ENCODE measurements around the gene MRTFA. TPM values are rescaled to one million over a fixed set of nuclear protein-coding genes. Genes with fewer than 3 reads are reported as not detected.

The MRTFA gene
- total and polyA plus RNA-seq, 2 of the 13 experiments (the other 11 are each of a cell fraction or from before 2014, with no cell fraction given): 2.4 to 8.2 TPM

DNA sequence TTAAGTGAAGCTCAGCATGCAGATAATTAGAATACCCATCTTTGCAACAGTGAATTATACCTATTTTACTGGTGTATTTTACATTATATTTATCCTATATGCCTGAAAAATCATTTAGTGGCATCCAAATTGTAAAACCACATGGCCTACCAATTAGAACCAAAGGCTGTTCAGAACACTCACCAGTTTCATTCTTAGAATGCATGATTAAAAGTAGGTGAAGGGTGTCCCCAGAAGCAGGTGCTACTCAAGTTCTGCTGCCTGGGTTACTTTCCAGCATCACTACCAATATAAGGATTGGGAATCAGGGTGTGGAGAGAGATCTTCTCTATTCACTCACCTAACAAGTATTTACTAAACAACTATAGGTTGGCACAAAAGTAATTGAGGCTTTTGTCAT is 162.8 kb downstream of the MRTFA start:
- no peaks in the 10 kb centered on the region for H3K27me3 ChIP-seq (ENCODE audit: control insufficient read depth in 1 of 2, insufficient read depth in 2 of 2, low read length in 2 of 2)
- peaks cover 0 to 2% of the 10 kb centered on the region in 2 experiments; a peak in 2 of 5 replicates for H3K36me3 ChIP-seq (replicated peaks in 1 of 2; ENCODE audit: control insufficient read depth in 1 of 2, insufficient read depth in 2 of 2, low read length in 2 of 2)
- CTCF ChIA-PET (ENCODE audit: low intra/inter-chr PET ratio, low total read pairs): no interaction called here
- no peak for DNase-seq (ENCODE audit: low spot score)
- no peak for ATAC-seq
- in situ Hi-C loops (cut with HindIII; ENCODE audit: extremely low pct_ligation_motif_present, low pct_unique_long_range_greater_than_20kb) (no loop called here), intact Hi-C loops (cut with micrococcal nuclease; ENCODE audit: unreplicated experiment) (no loop called here)
- BruUV-seq (replicated peaks): no TSS peak
- H3K27ac ChIP-seq (ENCODE audit: extremely low read length, insufficient read depth, low read length): no peak overlapping the region
- H3K4me1 ChIP-seq (ENCODE audit: insufficient read depth, low read length): peaks cover 7% of the 10 kb centered on the region
- no peak overlapping the region for H3K9ac ChIP-seq (ENCODE audit: insufficient read depth, low read depth, low read length)
- no peak overlapping the region for H3K4me2 ChIP-seq (ENCODE audit: low read depth, low read length)
- H3K79me2 ChIP-seq (ENCODE audit: insufficient read depth, low read length): no peaks in the 10 kb centered on the region
- H3K9me3 ChIP-seq (ENCODE audit: low read length): no peaks in the 10 kb centered on the region
- no peak overlapping the region for H3K4me3 ChIP-seq (replicated peaks in 1 of 3; ENCODE audit: insufficient read depth in 1 of 3, low read depth in 2 of 3, low read length in 3 of 3)
- H4K20me1 ChIP-seq (ENCODE audit: insufficient read depth, low read length): no peaks in the 10 kb centered on the region
- POLR2A ChIA-PET: no interaction called here
- no peak for TF ChIP-seq TEAD2 (CRISPR knock-in tag; IDR thresholded peaks at IDR 0.05)
- no peak overlapping the region for H2AFZ ChIP-seq (ENCODE audit: low read length)
- no peak for FAIRE-seq

DNA sequence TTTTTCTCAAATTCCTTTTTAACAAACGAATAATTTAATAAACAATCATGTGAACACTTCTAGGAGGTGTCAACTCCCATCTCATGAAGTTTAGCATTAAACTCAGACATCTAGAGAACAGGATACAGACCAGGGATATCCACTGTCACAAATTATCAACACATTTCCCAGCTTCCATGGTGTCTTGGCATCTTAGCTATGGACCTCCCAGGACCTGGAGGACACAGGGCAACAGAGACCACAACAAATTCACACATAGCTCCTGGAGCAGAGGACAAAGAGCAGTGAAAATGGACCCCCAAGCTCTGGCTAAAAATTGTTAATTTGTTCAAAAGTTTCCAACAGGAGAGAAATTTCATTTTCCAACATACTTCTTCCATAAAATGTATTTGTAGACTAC is 163.9 kb downstream of the MRTFA start:
- no peak for DNase-seq (ENCODE audit: low spot score)
- in situ Hi-C loops (cut with HindIII; ENCODE audit: extremely low pct_ligation_motif_present, low pct_unique_long_range_greater_than_20kb) (no loop called here), intact Hi-C loops (cut with micrococcal nuclease; ENCODE audit: unreplicated experiment) (no loop called here)
- H3K4me2 ChIP-seq (ENCODE audit: low read depth, low read length): no peak overlapping the region
- no TSS peak for BruUV-seq (replicated peaks)
- TF ChIP-seq DMAP1 (CRISPR knock-in tag; IDR thresholded peaks at IDR 0.05): no peak
- TF ChIP-seq NFIB (CRISPR knock-in tag; IDR thresholded peaks at IDR 0.05; ENCODE audit: borderline replicate concordance): no peak
- no peaks in the 10 kb centered on the region for H3K4me1 ChIP-seq (ENCODE audit: insufficient read depth, low read length)
- no peaks in the 10 kb centered on the region for H4K20me1 ChIP-seq (ENCODE audit: insufficient read depth, low read length)
- no peak overlapping the region for H3K27ac ChIP-seq (ENCODE audit: extremely low read length, insufficient read depth, low read length)
- H3K4me3 ChIP-seq (replicated peaks in 1 of 3; ENCODE audit: insufficient read depth in 1 of 3, low read depth in 2 of 3, low read length in 3 of 3): no peak overlapping the region
- H3K9ac ChIP-seq (ENCODE audit: insufficient read depth, low read depth, low read length): no peak overlapping the region
- H2AFZ ChIP-seq (ENCODE audit: low read length): no peak overlapping the region
- H3K79me2 ChIP-seq (ENCODE audit: insufficient read depth, low read length): no peaks in the 10 kb centered on the region
- WGBS (ENCODE audit: low lambda C conversion rate): 81% methylated on average over 1 of the region's 1 CpG
- H3K36me3 ChIP-seq (replicated peaks in 1 of 2; ENCODE audit: control insufficient read depth in 1 of 2, insufficient read depth in 2 of 2, low read length in 2 of 2): peaks cover 0 to 2% of the 10 kb centered on the region in 2 experiments; a peak in 2 of 5 replicates
- no peak for FAIRE-seq
- ChIA-PET CTCF (ENCODE audit: low intra/inter-chr PET ratio, low total read pairs) (no interaction called here), POLR2A (no interaction called here)
- no peak for ATAC-seq
- no peaks in the 10 kb centered on the region for H3K27me3 ChIP-seq (ENCODE audit: control insufficient read depth in 1 of 2, insufficient read depth in 2 of 2, low read length in 2 of 2)
- no peaks in the 10 kb centered on the region for H3K9me3 ChIP-seq (ENCODE audit: low read length)

DNA sequence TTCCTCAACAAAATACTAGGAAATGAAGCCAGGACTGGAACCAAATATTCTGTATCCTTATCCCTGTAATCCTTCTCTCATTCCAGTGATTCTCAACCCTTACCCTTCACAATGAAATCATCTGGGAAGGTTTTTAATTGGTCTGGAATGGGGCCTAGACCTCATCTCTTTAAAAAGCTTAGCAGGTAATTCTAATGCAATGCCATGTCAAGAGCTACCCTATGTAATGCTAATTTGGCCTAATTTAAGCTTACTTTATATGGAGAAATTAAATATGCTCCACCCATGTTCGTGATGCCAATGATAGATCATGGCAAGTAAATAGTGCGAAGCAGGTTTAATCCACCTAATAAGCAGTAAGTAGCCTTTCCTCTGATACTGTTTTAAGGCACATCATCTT is 164.5 kb downstream of the MRTFA start:
- Histone ChIP-seq H3K9me3 (ENCODE audit: low read length) (no peaks in the 10 kb centered on the region), H3K27me3 (ENCODE audit: control insufficient read depth in 1 of 2, insufficient read depth in 2 of 2, low read length in 2 of 2) (no peaks in the 10 kb centered on the region), H3K4me3 (replicated peaks in 1 of 3; ENCODE audit: insufficient read depth in 1 of 3, low read depth in 2 of 3, low read length in 3 of 3) (no peak overlapping the region), H3K79me2 (ENCODE audit: insufficient read depth, low read length) (no peaks in the 10 kb centered on the region), H3K4me2 (ENCODE audit: low read depth, low read length) (no peak overlapping the region), H3K27ac (ENCODE audit: extremely low read length, insufficient read depth, low read length) (no peak overlapping the region), H3K9ac (ENCODE audit: insufficient read depth, low read depth, low read length) (no peak overlapping the region), H2AFZ (ENCODE audit: low read length) (no peak overlapping the region), H4K20me1 (ENCODE audit: insufficient read depth, low read length) (no peaks in the 10 kb centered on the region), H3K4me1 (ENCODE audit: insufficient read depth, low read length) (no peaks in the 10 kb centered on the region), H3K36me3 (replicated peaks in 1 of 2; ENCODE audit: control insufficient read depth in 1 of 2, insufficient read depth in 2 of 2, low read length in 2 of 2) (peaks cover 0 to 2% of the 10 kb centered on the region in 2 experiments; a peak in 2 of 5 replicates)
- ChIA-PET CTCF (ENCODE audit: low intra/inter-chr PET ratio, low total read pairs) (no interaction called here), POLR2A (no interaction called here)
- 98% methylated on average over 2 of the region's 2 CpGs for WGBS (ENCODE audit: low lambda C conversion rate)
- in situ Hi-C loops (cut with HindIII; ENCODE audit: extremely low pct_ligation_motif_present, low pct_unique_long_range_greater_than_20kb) (no loop called here), intact Hi-C loops (cut with micrococcal nuclease; ENCODE audit: unreplicated experiment) (no loop called here)
- FAIRE-seq (no peak), ATAC-seq (no peak), DNase-seq (ENCODE audit: low spot score) (no peak)
- BruUV-seq (replicated peaks): no TSS peak
- TF ChIP-seq ZNF350 (CRISPR knock-in tag; IDR thresholded peaks at IDR 0.05; ENCODE audit: borderline replicate concordance, low read depth) (no peak), RARG (CRISPR knock-in tag; IDR thresholded peaks at IDR 0.05; ENCODE audit: low read depth) (no peak), NFKB2 (CRISPR knock-in tag; IDR thresholded peaks at IDR 0.05; ENCODE audit: borderline replicate concordance) (no peak), ARNT (IDR thresholded peaks at IDR 0.05) (no peak)
- TF ChIP-seq, protein P1, sequence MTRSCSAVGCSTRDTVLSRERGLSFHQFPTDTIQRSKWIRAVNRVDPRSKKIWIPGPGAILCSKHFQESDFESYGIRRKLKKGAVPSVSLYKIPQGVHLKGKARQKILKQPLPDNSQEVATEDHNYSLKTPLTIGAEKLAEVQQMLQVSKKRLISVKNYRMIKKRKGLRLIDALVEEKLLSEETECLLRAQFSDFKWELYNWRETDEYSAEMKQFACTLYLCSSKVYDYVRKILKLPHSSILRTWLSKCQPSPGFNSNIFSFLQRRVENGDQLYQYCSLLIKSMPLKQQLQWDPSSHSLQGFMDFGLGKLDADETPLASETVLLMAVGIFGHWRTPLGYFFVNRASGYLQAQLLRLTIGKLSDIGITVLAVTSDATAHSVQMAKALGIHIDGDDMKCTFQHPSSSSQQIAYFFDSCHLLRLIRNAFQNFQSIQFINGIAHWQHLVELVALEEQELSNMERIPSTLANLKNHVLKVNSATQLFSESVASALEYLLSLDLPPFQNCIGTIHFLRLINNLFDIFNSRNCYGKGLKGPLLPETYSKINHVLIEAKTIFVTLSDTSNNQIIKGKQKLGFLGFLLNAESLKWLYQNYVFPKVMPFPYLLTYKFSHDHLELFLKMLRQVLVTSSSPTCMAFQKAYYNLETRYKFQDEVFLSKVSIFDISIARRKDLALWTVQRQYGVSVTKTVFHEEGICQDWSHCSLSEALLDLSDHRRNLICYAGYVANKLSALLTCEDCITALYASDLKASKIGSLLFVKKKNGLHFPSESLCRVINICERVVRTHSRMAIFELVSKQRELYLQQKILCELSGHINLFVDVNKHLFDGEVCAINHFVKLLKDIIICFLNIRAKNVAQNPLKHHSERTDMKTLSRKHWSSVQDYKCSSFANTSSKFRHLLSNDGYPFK (CRISPR knock-in tag; IDR thresholded peaks at IDR 0.05; ENCODE audit: borderline replicate concordance): no peak

Measured in HepG2 (cell line).